G401 (cell line): Measurements from ENCODE around the gene NBAS. TPM values are rescaled to one million over a fixed set of nuclear protein-coding genes. Genes with fewer than 3 reads are reported as not detected.
"Not testable (repeated sequence)": the region's sequence is repeated elsewhere in the genome, so short reads cannot be mapped to it uniquely, and the experiment has no call there.

Experiments used
- DNase-seq: peaks from one replicate; pipeline ENCODE4 v3.0.0-alpha.2; 2015; ENCODE audit warnings: low spot score
- in situ Hi-C: cut with HindIII; loops from 2 replicates; pipeline ENCODE4 v1.10.0; 2016; ENCODE audit warnings: low sequenced_read_pairs, mixed read lengths
- total RNA-seq: library from RNA; depleted of rRNA; stranded (reverse); fragments of >200 nt; shearing (Covaris generic); gene quantifications from 2 replicates; pipeline ENCODE4 v1.2.3, GENCODE V29; 2014

Gene NBAS
- total RNA-seq, 1 experiment from 2014 or later = 45.1 TPM

DNA sequence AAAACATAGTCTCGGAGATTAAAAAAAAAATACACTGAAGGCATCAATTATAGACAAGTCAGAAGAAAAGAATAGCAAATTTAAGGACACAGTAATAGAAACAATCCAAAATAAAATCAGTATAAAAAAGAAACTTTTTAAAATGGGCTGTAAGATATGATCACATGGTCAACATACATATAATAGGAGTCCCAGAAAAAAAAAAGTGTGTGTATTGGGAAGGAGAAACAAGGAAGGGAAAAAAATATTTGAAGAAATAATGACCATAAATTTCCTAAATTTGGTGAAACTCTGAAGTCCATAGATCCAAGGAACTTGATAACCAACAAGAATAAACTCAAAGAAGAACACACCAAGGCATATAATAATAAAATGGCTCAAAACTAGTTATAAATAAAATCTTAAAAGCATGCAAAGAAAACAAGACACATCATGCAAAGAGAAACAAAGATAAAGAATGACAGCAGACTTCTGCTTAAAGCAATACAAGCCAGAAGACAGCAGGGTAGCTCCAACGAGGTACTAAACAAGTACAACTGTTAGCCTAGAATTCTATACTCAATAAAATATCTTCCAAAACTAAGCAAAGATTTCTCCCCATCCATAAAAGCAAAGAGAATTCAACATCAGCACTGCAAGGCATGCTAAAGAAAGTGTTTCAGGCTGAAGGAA lies 115.1 kb downstream of the NBAS start:
- DNase-seq = no peak
- in situ Hi-C loops = no loop called here

DNA sequence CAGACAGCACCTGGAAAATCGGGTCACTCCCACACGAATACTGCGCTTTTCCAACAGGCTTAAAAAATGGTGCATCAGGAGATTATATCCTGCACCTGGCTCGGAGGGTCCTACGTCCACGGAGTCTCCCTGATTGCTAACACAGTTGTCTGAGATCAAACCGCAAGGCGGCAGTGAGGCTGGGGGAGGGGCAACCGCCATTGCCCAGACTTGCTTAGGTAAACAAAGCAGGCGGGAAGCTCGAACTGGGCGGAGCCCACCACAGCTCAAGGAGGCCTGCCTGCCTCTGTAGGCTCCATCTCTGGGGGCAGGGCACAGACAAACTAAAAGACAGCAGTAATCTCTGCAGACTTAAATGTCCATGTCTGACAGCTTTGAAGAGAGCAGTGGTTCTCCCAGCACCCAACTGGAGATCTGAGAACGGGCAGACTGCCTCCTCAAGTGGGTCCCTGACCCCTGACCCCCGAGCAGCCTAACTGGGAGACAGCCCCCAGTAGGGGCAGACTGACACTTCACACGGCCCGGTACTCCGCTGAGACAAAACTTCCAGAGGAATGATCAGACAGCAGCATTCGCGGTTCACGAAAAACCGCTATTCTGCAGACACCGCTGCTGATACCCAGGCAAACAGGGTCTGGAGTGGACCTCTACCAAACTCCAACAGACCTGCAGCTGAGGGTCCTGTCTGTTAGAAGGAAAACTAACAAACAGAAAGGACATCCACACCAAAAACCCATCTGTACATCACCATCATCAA lies 121.2 kb downstream of the NBAS start:
- not testable (repeated sequence) for DNase-seq

DNA sequence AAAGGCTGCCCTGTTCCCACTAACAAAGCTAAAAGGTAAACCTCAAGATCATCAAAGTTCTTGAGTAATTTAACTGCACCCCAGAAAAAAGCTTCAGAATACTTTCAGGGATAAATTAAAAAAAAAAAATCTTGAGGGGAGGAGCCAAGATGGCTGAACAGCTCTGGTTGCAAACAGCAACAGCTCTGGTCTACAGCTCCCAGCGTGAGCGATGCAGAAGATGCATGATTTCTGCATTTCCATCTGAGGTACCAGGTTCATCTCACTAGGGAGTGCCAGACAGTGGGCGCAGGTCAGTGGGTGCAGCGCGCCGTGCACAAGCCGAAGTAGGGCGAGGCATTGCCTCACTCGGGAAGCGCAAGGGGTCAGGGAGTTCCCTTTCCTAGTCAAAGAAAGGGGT lies 121.8 kb downstream of the NBAS start:
- DNase-seq, in situ Hi-C loops: not testable (repeated sequence)

More for the DNA sequence above, 121.2 kb downstream of the NBAS start:
- in situ Hi-C loops = not testable (repeated sequence)

DNA sequence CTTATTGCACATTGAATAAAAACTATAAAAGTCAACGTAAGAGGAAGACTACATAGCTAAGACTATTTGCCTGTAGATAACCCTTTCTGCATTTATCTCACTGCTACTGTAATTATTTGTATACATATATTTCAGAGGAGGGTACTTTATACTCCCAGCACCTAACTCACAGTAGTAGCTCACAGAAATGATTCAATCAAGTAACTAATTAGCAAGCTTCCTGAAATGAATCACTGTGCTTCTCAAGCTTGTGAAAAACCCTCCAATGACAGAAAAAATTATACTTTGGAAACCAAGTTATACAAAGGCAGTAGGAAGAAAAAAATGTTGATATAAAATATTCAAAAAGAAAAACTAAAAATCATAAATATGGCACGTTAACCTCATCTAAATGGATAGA lies 124.9 kb downstream of the NBAS start:
- in situ Hi-C loops = no loop called here

DNA sequence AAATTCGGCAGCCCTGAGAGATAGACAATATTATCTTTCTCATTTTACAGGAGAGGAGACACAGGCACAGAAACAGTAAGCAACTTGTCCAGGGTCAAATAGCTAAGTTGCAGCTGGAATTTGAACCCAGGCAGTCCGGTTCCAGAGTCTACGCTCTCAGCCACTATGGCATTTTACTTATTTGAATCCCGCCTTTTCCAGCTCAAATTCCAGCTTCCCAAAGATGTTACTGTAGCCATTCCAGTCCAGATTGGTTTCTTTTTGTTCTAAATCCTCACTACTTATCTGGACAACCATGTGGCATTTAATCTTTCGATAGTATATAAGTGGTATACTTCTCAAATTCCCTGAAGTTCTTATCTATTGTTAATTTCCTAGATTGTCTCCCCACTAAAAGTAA lies 125.7 kb downstream of the NBAS start:
- no peak for DNase-seq

More for the DNA sequence above, 124.9 kb downstream of the NBAS start:
- DNase-seq = no peak

DNA sequence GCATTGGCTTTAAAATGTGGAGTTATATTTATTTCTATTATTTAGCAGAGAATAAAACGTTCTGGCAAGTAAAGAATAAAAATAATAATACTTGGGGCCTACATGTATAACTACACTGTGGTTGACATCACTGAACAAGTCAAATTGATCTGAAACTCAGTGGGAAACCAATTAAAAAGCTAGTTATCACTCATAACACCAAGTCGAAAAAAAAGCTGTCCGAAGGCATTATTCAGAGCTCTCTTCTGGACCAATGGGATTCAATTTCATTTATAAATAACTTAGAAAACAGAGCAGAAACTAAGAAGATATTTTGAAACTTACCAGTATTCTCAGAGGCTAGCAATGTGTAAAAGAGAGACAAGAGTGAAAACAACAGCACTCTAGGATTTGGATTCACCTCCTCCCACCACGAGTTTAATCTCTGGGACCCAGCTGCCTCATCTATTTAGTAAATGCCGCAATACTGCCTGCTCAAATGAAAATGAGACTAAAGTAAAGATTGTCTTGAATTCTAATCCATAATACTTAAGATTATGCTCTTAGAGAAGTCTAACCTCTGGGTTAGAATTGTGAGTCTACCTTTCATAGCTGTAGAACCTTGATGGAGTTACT lies 128.4 kb downstream of the NBAS start:
- in situ Hi-C loops = no loop called here
- DNase-seq = no peak

More for the DNA sequence above, 125.7 kb downstream of the NBAS start:
- in situ Hi-C loops = no loop called here

DNA sequence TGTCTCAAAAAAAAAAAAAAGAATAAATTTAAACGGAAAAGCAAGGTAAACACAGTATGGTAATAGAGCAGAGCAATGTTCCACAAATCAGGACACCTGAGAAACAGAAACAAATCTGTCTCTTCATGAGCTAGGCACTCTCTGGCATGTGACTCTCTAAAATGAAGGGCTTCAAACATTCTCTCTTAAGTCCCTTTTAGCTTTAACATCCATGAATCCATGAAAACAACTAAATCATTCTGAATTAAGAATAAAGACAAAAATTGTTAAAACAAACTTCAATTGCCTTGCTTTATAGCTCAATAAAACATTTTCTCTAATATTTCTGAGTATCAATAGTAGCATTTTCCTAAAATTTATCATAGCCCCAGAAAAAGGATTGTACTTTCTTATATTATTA lies 132.1 kb downstream of the NBAS start:
- no peak for DNase-seq
- in situ Hi-C loops = no loop called here

DNA sequence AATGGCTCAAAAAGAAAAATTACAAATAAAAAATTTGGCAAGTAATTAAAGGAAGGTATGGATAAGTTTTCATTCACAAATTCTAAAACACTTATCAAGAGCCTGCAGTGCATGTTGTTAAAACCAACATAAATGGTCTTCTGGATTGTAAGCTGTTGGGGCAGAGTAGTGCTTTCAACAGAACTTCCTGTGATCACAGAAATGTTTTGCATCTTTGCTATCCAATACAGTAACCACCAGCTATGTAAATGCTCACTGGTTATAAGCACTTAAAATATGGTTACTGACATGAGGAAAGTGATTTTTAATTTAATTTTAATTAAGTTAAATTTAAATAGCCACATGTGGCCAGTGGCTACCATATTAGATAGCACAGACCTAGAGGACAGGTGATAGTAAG lies 133.1 kb downstream of the NBAS start:
- in situ Hi-C loops = no loop called here
- DNase-seq = no peak

DNA sequence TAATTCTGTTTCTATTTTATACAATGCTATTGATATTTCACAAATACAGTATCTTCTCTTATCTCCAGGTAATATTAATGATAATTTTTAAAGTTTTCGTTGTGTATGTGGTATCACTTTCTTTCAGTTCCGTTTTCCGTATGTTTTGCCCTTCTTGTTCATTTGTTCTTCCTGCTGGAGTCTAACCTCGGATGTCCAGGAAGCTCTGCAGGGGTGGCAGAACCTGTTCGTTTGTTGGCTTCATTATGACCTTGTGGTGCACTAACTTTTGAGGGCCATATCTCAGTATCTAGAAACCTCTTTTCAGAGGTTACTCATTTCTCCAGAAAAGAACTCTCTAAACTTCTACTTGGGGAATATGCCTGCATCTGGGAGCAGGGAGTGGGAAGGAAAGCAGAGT lies 134.5 kb downstream of the NBAS start:
- in situ Hi-C loops = no loop called here
- DNase-seq = no peak

DNA sequence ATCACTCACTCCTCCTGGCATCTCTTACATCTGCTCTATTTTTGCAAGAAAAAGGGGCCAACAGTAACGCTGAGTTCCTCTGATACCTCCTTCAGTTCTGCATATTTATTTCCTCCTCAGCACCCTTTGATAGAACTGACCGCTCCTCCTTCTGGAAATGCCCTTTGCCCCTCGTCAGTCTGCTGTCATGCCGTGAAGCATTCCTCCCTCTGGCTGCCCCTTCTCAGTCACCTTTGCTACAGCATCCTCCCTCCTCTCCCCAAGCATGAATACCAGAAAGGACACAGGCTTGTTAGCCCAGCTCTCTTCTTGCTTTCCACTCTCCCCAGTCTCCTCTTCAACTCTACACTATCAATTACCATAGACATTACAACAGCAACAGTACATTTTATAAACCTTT lies 135.4 kb downstream of the NBAS start:
- in situ Hi-C loops = no loop called here
- DNase-seq = no peak

DNA sequence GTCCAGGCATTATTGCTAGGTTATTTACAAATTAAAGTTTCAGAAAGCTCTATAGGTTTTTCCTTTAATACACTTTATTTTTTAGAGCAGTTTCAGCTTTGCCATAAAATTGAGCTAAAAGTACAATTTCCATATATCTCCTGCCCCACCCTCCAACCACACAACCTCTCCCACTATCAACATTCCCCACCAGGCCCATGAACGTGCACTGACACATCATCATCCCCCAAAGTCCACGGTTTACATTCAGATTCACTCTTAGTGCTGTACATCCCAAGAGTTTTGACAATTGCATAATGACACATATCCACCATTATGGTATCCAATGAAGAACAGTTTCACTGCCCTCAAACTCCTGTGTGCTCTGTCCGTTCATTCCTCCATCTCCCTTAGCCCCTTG lies 139.4 kb downstream of the NBAS start:
- in situ Hi-C loops = no loop called here
- DNase-seq = no peak

DNA sequence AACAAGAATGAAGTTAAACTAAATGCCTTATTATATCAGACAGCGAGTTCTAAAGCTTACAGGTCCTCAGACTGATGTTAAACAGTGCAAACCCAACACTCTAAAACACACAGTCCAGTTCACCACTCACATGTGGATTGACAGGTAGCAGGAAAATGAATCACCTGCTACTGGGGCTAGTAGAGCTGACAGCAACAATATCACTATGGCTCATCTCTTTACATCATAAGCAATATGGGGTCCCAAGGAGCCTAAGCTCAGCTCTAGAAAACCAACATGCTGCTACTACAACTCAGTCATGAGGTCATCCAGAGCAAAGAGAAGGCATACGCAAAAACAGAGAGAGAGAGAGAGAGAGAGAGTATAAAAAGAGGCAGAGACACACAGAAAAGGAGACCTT lies 145.4 kb downstream of the NBAS start:
- no peak for DNase-seq
- in situ Hi-C loops = no loop called here

DNA sequence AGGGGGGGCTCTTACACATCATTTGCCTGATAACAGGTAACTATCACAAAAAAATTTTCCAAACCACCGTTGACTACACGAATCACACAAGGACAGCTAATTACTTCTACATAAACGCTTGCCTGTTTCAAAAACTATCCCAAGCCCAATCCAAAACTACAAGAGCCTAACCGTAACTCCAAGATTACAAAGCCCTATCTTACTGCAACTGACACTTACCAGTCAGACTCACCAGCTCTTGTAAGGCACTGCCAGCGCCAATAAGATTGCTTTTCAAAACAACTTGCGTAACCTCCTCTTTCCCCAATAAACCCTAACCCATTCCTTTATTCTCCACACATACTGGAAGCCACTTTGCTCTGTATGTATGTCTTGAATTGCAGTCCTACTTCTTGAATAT lies 148.4 kb downstream of the NBAS start:
- in situ Hi-C loops = no loop called here
- DNase-seq = no peak

DNA sequence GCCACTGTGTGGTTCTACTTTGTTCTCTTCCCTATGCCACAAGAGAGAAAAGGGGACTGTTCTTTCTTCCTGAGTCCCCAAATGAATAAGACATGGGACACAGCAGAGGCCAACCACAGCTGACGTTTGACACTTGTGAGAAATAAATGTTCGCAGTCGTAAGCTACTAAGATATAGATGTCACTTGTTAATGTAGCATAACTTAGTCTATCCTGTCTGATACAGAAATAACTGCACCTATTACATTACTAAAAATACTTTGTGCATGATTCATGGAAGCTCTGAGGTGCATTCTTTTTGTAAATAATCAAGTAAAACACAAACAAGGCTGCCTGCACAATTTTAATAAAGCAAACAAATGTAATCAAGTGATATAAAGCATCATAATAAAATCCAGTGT lies 148.8 kb downstream of the NBAS start:
- in situ Hi-C loops = no loop called here
- DNase-seq = no peak

DNA sequence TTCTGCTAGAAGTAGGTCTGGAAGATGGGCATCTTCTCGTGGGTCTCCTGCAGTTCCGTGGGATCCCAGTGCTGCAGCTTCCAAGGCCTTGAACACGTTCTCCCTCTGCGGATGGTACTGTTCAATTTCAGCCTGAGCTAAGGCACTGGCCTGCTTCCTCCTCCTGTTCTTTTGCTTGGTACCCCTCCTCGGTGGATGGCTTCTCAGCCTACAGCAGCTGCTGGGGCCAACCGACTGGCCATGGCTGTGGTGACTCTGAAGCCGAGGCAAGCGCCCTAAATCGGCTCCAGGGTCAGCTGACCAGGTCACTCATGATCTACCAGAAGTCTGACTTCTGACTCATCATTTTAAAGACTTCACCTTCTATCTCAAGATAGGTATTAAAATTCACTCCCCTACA lies 150.2 kb downstream of the NBAS start:
- DNase-seq = no peak

DNA sequence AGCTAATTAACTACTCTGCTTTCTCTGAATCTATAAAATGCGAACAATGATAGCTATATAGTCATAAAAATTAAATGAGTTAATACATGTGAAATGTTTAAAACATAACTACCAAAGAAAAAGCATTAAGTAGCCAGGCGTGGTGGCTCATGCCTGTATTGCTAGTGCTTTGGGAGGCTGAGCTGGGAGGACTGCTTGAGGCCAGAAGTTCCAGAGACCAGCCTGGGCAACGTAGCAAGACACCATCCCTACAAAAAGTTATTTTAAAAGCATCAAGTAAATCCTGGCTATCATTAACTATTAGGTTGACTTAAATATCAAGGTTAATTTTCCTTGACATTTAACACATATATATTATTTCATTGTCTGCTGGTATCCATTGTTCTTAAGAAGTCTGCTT lies 152.4 kb downstream of the NBAS start:
- DNase-seq = no peak
- in situ Hi-C loops = no loop called here

More for the DNA sequence above, 150.2 kb downstream of the NBAS start:
- in situ Hi-C loops = no loop called here

DNA sequence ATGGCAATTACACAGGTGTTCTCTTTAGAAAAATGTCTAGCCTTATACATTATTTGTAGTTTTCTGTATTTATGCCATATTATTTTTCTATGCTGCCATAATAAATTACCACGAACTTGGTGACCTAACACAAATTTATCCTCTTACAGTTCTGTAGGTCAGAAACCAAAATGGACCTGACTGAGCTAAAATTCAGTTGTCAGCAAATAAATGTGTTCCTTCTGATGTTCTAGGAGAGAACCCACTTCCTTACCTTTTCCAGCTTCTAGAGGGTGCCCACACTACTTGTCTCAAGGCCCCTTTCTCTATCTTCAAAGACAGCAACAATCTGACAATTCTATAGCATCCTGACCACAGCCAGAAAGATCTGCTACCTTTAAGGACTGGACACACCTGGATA lies 153.5 kb downstream of the NBAS start:
- in situ Hi-C loops = no loop called here
- DNase-seq = no peak

DNA sequence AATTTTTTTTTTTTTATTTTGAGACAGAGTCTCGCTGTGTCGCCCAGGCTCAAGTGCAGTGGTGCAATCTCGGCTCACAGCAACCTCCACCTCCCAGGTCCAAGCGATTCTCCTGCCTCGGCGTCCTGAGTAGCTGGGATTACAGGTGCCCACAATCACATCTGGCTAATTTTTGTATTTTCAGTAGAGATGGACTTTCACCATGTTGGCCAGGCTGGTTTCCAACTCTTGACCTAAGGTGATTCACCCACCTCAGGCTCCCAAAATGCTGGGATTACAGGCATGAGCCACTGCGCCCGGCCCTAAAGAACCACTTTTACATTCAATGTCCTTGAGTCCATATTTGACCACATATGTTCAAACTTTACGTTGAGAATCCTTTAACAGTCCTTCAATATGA lies 156.6 kb downstream of the NBAS start:
- DNase-seq, in situ Hi-C loops: not testable (repeated sequence)

DNA sequence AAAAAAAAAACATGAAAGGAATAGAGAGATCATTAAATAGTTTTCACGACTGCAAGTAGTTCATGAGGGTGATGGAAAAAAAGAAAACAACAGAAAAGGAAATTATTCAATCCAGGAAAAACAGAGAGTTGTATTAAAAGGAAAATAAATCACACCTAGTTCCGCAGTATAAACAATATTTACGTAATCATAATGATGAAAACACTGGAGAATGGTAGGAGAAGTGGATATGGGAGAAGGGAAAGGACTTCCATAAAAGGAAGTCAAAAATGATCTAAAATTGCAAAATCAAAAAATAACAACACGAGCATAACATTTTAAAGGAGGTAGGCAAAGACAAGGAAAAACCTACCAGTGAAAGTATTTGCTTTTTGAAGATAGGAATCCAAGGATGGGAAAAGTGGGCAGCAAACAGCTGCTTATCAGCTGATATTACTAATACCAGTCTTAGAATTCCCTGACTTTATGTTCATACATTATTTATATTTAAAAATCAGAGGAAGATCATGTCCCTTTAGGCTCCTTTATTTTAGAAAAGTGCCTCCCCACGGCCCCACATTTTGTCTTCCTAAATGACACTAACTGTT lies 160.8 kb downstream of the NBAS start:
- DNase-seq = no peak
- in situ Hi-C loops = no loop called here

DNA sequence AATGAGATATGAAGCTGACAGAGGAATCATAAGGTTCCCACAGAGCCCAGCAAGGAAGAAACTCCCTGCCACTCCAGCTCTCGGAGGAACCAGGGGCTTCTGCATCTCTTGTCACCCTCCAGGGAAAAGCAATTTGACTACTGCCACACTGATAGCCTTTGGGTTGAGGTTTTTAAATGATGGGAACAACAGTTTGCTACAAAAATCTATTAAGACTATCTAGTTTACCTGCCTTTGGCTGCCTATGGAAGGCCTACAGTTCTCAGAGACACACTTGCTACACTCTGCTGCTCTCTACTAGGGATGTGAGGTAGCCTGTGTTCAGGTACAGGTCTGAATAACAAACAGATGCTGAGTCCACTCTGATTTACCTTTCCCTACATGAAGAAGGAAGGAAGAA lies 161.9 kb downstream of the NBAS start:
- DNase-seq = no peak
- in situ Hi-C loops = no loop called here
